HepG2 (cell line): Measurements from ENCODE around the gene RNH1. TPM values are rescaled to one million over a fixed set of nuclear protein-coding genes. Genes with fewer than 3 reads are reported as not detected.

ENCODE experiments used
- ATAC-seq: fragments of 200-7000 bp; cut with Tn5 transposase; 3 replicates; pipeline ENCODE4 v1.9.1; 2020; ENCODE audit warnings: mild to moderate bottlenecking, moderate library complexity
- BruUV-seq: library from RNA; stranded (reverse); fragments of 400-500 nt; replicated peaks from 2 replicates; lab custom pipeline; 2021; lab: Mats Ljungman, UMichigan
- CTCF ChIA-PET: fragments of 300-600 bp; formaldehyde crosslinking; extraction: SDS; loops from one replicate; lab custom pipeline; 2021; ENCODE audit warnings: low total read pairs, inconsistent platforms, low intra/inter-chr PET ratio; lab: Yijun Ruan, JAX
- POLR2A ChIA-PET: fragments of 350-600 bp; sonication (Branson Sonifier 250); formaldehyde crosslinking; loops from one replicate; lab custom pipeline; 2020; ENCODE audit warnings: antibody characterized with exemption, inconsistent platforms; lab: Yijun Ruan, JAX
- DNase-seq: peaks from one replicate; pipeline ENCODE4 v3.0.0-alpha.2; 2015; ENCODE audit warnings: low spot score
- FAIRE-seq: peaks from 3 replicates; lab custom pipeline; 2011; peaks lifted over from hg19 to GRCh38; lab: Jason Lieb, UNC
- H2AFZ ChIP-seq: one replicate; pipeline ENCODE4 v1.6.1; 2011; ENCODE audit warnings: low read length, inconsistent platforms
- H3K27ac ChIP-seq: fragments of 300-600 bp; 3 replicates; pipeline ENCODE4 v1.8.0; 2011; ENCODE audit warnings: mixed run types, mild to moderate bottlenecking, mixed read lengths, low read length, inconsistent platforms; ENCODE audit not compliant: insufficient read depth; ENCODE audit errors: extremely low read length
- H3K27me3 ChIP-seq, 2 experiments: fragments of 200-600 bp in 1 of 2; 2 replicates in 1 of 2; 3 replicates in 1 of 2; pipeline versions ENCODE4 v1.6.0 to v1.8.0; 2011; ENCODE audit warnings: low read length in 2 of 2, mild to moderate bottlenecking in 2 of 2, moderate library complexity in 2 of 2, inconsistent platforms in 1 of 2; ENCODE audit not compliant: insufficient read depth in 2 of 2, control insufficient read depth in 1 of 2
- H3K36me3 ChIP-seq, 2 experiments: fragments of 200-600 bp in 1 of 2; replicated peaks in 1 of 2; 2 replicates in 1 of 2; 3 replicates in 1 of 2; pipeline versions ENCODE4 v1.5.1 to v1.8.0; 2011; ENCODE audit warnings: low read length in 2 of 2, inconsistent platforms in 1 of 2; ENCODE audit not compliant: insufficient read depth in 2 of 2, control insufficient read depth in 1 of 2
- H3K4me1 ChIP-seq: 2 replicates; pipeline ENCODE4 v1.5.1; 2012; ENCODE audit warnings: low read length, inconsistent platforms; ENCODE audit not compliant: insufficient read depth
- H3K4me2 ChIP-seq: 2 replicates; pipeline ENCODE4 v1.6.0; 2011; ENCODE audit warnings: low read depth, low read length, inconsistent platforms
- H3K4me3 ChIP-seq, 3 experiments: fragments of 200-600 bp in 1 of 3; sonication (generic), shearing (Covaris generic) in 1 of 3; replicated peaks in 1 of 3; 2 replicates each; pipeline ENCODE4 v1.5.1; 2011 to 2016; ENCODE audit warnings: low read length in 3 of 3, inconsistent platforms in 2 of 3, low read depth in 2 of 3, mild to moderate bottlenecking in 2 of 3, control low read depth in 1 of 3, mixed read lengths in 1 of 3; ENCODE audit not compliant: insufficient read depth in 1 of 3
- H3K79me2 ChIP-seq: one replicate; pipeline ENCODE4 v1.6.1; 2011; ENCODE audit warnings: low read length, inconsistent platforms; ENCODE audit not compliant: insufficient read depth
- H3K9ac ChIP-seq: 2 replicates; pipeline ENCODE4 v1.6.0; 2011; ENCODE audit warnings: mild to moderate bottlenecking, low read depth, low read length, inconsistent platforms; ENCODE audit not compliant: insufficient read depth
- H3K9me3 ChIP-seq: 2 replicates; pipeline ENCODE4 v1.5.1; 2012; ENCODE audit warnings: mild to moderate bottlenecking, low read length
- H4K20me1 ChIP-seq: 2 replicates; pipeline ENCODE4 v1.6.0; 2011; ENCODE audit warnings: inconsistent platforms, mild to moderate bottlenecking, low read length, moderate library complexity; ENCODE audit not compliant: insufficient read depth
- FOXO1 ChIP-seq: sonication (generic); formaldehyde crosslinking; IDR thresholded peaks from 2 replicates; pipeline ENCODE4 v1.4.0; 2020; ENCODE audit warnings: missing genetic modification reagents
- GABPA ChIP-seq, 2 experiments: IDR thresholded peaks; 2 replicates each; pipeline ENCODE4 v1.6.1; 2011 to 2016; ENCODE audit warnings: low read depth in 2 of 2, low read length in 1 of 2, missing biosample characterization in 1 of 2, missing genetic modification characterization in 1 of 2
- PCBP2 ChIP-seq: fragments of 200-400 bp; formaldehyde crosslinking; optimal IDR thresholded peaks from 2 replicates; pipeline ENCODE3; 2018; ENCODE audit warnings: low read length, low read depth; ENCODE audit not compliant: poor library complexity, severe bottlenecking
- RFXAP ChIP-seq: sonication (generic); formaldehyde crosslinking; IDR thresholded peaks from 2 replicates; pipeline ENCODE4 v1.4.0; 2020; ENCODE audit warnings: missing genetic modification reagents, borderline replicate concordance
- TCF12 ChIP-seq, 2 experiments: fragments of 450-650 bp in 1 of 2; sonication (generic) in 1 of 2; formaldehyde crosslinking in 1 of 2; IDR thresholded peaks; 2 replicates each; pipeline versions ENCODE4 v1.6.1 to v1.8.0; 2017 to 2022; ENCODE audit warnings: antibody characterized with exemption in 1 of 2, mild to moderate bottlenecking in 1 of 2, missing genetic modification reagents in 1 of 2, moderate library complexity in 1 of 2
- ZFX ChIP-seq: sonication (generic); formaldehyde crosslinking; IDR thresholded peaks from 2 replicates; pipeline ENCODE4 v1.4.0; 2020; ENCODE audit warnings: mild to moderate bottlenecking, low read depth, missing genetic modification reagents, moderate library complexity
- ZNF563 ChIP-seq: sonication (generic); formaldehyde crosslinking; IDR thresholded peaks from 2 replicates; pipeline ENCODE4 v1.8.0; 2022; ENCODE audit warnings: mild to moderate bottlenecking, moderate library complexity, missing genetic modification reagents
- ZNF7 ChIP-seq: IDR thresholded peaks from 2 replicates; pipeline ENCODE4 v1.6.1; 2016; ENCODE audit warnings: missing biosample characterization, missing genetic modification reagents
- WGBS: methylation state at CpG from one replicate; pipeline ENCODE4 v1.1.6; 2017; ENCODE audit warnings: low lambda C conversion rate; 5-methylcytosine and 5-hydroxymethylcytosine counted together
- in situ Hi-C: cut with HindIII; loops from 2 replicates; pipeline ENCODE4 v1.10.0; 2017; ENCODE audit warnings: low pct_unique_long_range_greater_than_20kb; ENCODE audit not compliant: extremely low pct_ligation_motif_present
- intact Hi-C: fragments of 100-400 bp; cut with micrococcal nuclease; formaldehyde crosslinking; loops from one replicate; pipeline ENCODE4 v1.10.0; 2022; ENCODE audit not compliant: unreplicated experiment
- polyA plus RNA-seq, 8 experiments: library from polyadenylated mRNA; depleted of rRNA in 3 of 8; stranded (reverse) in 7 of 8; unstranded in 1 of 8; fragments of >200 nt; fragmentation: Illumina TruSeq in 4 of 8; extraction: Trizol in 4 of 8; gene quantifications; 2 replicates each; pipeline versions ENCODE4 v1.2.1 to v1.2.3, GENCODE V29; 2011 to 2016; ENCODE audit warnings: low read depth in 4 of 8, missing spikeins in 1 of 8, mixed read lengths in 1 of 8; ENCODE audit not compliant: insufficient read depth in 1 of 8
- total RNA-seq, 5 experiments: library from RNA; depleted of rRNA; stranded (reverse); fragments of >200 nt; fragmentation: Illumina TruSeq; extraction: Trizol; gene quantifications; 2 replicates each; pipeline ENCODE4 v1.2.3, GENCODE V29; 2016; ENCODE audit warnings: low read depth in 1 of 5
- TF ChIP-seq, protein P1 (sequence below): fragments of 450-650 bp; IDR thresholded peaks from 2 replicates; pipeline ENCODE4 v1.6.1; 2016
- TF ChIP-seq, protein P2 (sequence below): sonication (generic); formaldehyde crosslinking; IDR thresholded peaks from 2 replicates; pipeline ENCODE4 v1.5.1; 2020; ENCODE audit warnings: mild to moderate bottlenecking, missing genetic modification reagents, moderate library complexity
- TF ChIP-seq, protein P3 (sequence below): sonication (generic); formaldehyde crosslinking; IDR thresholded peaks from 2 replicates; pipeline ENCODE4 v1.4.0; 2020; ENCODE audit warnings: missing genetic modification reagents, borderline replicate concordance

Gene RNH1
- total and polyA plus RNA-seq, 2 of the 13 experiments (the other 11 are each of a cell fraction or from before 2014, with no cell fraction given) = 36.0 to 74.1 TPM

DNA sequence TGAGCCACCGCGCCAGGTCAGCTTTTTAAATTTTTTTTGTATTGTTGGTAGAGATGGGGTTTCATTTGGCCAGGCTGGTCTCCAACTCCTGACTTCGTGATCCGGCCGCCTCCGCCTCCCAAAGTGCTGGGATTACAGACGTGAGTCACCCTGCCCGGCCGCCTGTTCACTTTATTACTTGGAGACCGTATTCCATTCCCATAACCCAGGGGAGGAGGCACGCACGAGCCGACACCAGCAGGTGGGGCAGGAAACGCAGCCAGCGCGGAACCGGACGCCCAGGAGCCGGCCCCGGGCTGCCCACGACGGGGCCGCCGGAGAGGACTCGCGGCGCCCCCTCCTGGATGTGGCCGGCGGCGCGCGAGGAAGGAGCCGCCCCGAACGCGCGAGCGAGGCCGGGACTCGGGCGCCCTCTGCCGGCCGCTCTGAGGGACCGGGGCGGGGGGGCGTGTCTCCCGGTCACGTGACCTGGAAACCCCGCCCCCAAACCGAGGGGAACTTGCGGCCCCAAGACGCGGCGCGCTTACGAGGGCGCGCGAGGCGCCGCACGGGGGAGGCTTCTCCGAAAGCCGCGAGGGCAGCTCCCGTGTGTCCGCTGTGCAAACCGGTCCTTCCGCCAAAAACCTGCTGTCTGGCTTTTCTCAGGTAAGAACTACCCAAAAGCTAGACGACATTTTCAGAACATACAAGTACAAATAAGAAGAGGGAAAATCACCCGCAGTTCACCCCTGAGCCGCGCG is 11.6 kb upstream of the RNH1 start:
- peak overlapping the region; percentile 62 for H3K4me2 ChIP-seq
- H3K9ac ChIP-seq = peak overlapping the region; percentile 49
- no peak for FAIRE-seq
- no peaks in the 10 kb centered on the region; a peak in 1 of 5 replicates for H3K36me3 ChIP-seq
- in situ Hi-C loops = no loop called here
- H3K4me3 ChIP-seq = peak overlapping the region in 2 of 3 experiments; percentile 22 to 41; a peak in 4 of 6 replicates
- POLR2A ChIA-PET = interaction anchor here (0.9 to 1.9 kb wide), 8 partner anchors 10 to 301 kb away, joined by 3 to 7 read pairs (median 4); partner anchors contain the start of genes EPS8L2 and RNH1
- 47% methylated on average over 30 of the region's 74 CpGs for WGBS
- ATAC-seq = peak; percentile 96
- BruUV-seq = no TSS peak
- CTCF ChIA-PET = interaction anchor here (1.5 to 2.0 kb wide), 4 partner anchors 12 to 78 kb away, joined by 5 to 20 read pairs (median 9); partner anchors contain the start of genes PTDSS2 and RNH1
- intact Hi-C loops = no loop called here
- H3K9me3 ChIP-seq = no peaks in the 10 kb centered on the region
- DNase-seq = peak; percentile 90
- no peaks in the 10 kb centered on the region for H3K27me3 ChIP-seq
- H2AFZ ChIP-seq = no peak overlapping the region
- H4K20me1 ChIP-seq = no peaks in the 10 kb centered on the region
- peaks cover 37% of the 10 kb centered on the region for H3K4me1 ChIP-seq
- peak overlapping the region; percentile 72 for H3K27ac ChIP-seq
- H3K79me2 ChIP-seq = no peaks in the 10 kb centered on the region
- TF ChIP-seq ZNF7 (CRISPR knock-in tag) (no peak), PCBP2 (no peak), ZFX (CRISPR knock-in tag) (peak; percentile 50; the same call in 1 of the 2 replicates), FOXO1 (CRISPR knock-in tag) (0 out of 2 replicates have a peak, but pooled peaks have one; percentile 9), GABPA (IDR thresholded peaks at IDR 0.05; ENCODE audit: low read depth, low read length) (no peak; the same call in 1 of the 2 replicates), GABPA (CRISPR knock-in tag; IDR thresholded peaks at IDR 0.05; ENCODE audit: low read depth) (peak; percentile 44; the same call in 1 of the 2 replicates), TCF12 (IDR thresholded peaks at IDR 0.05) (no peak), TCF12 (CRISPR knock-in tag; IDR thresholded peaks at IDR 0.05) (peak; percentile 73; the same call in 1 of the 2 replicates), ZNF563 (CRISPR knock-in tag) (peak; percentile 78; the same call in 1 of the 2 replicates), RFXAP (CRISPR knock-in tag) (no peak; the same call in 1 of the 2 replicates)
- TF ChIP-seq, protein P1, sequence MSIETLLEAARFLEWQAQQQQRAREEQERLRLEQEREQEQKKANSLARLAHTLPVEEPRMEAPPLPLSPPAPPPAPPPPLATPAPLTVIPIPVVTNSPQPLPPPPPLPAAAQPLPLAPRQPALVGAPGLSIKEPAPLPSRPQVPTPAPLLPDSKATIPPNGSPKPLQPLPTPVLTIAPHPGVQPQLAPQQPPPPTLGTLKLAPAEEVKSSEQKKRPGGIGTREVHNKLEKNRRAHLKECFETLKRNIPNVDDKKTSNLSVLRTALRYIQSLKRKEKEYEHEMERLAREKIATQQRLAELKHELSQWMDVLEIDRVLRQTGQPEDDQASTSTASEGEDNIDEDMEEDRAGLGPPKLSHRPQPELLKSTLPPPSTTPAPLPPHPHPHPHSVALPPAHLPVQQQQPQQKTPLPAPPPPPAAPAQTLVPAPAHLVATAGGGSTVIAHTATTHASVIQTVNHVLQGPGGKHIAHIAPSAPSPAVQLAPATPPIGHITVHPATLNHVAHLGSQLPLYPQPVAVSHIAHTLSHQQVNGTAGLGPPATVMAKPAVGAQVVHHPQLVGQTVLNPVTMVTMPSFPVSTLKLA = no peak; the same call in 1 of the 2 replicates
- TF ChIP-seq, protein P2, sequence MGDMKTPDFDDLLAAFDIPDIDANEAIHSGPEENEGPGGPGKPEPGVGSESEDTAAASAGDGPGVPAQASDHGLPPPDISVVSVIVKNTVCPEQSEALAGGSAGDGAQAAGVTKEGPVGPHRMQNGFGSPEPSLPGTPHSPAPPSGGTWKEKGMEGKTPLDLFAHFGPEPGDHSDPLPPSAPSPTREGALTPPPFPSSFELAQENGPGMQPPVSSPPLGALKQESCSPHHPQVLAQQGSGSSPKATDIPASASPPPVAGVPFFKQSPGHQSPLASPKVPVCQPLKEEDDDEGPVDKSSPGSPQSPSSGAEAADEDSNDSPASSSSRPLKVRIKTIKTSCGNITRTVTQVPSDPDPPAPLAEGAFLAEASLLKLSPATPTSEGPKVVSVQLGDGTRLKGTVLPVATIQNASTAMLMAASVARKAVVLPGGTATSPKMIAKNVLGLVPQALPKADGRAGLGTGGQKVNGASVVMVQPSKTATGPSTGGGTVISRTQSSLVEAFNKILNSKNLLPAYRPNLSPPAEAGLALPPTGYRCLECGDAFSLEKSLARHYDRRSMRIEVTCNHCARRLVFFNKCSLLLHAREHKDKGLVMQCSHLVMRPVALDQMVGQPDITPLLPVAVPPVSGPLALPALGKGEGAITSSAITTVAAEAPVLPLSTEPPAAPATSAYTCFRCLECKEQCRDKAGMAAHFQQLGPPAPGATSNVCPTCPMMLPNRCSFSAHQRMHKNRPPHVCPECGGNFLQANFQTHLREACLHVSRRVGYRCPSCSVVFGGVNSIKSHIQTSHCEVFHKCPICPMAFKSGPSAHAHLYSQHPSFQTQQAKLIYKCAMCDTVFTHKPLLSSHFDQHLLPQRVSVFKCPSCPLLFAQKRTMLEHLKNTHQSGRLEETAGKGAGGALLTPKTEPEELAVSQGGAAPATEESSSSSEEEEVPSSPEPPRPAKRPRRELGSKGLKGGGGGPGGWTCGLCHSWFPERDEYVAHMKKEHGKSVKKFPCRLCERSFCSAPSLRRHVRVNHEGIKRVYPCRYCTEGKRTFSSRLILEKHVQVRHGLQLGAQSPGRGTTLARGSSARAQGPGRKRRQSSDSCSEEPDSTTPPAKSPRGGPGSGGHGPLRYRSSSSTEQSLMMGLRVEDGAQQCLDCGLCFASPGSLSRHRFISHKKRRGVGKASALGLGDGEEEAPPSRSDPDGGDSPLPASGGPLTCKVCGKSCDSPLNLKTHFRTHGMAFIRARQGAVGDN (CRISPR knock-in tag) = peak; percentile 90
- TF ChIP-seq, protein P3, sequence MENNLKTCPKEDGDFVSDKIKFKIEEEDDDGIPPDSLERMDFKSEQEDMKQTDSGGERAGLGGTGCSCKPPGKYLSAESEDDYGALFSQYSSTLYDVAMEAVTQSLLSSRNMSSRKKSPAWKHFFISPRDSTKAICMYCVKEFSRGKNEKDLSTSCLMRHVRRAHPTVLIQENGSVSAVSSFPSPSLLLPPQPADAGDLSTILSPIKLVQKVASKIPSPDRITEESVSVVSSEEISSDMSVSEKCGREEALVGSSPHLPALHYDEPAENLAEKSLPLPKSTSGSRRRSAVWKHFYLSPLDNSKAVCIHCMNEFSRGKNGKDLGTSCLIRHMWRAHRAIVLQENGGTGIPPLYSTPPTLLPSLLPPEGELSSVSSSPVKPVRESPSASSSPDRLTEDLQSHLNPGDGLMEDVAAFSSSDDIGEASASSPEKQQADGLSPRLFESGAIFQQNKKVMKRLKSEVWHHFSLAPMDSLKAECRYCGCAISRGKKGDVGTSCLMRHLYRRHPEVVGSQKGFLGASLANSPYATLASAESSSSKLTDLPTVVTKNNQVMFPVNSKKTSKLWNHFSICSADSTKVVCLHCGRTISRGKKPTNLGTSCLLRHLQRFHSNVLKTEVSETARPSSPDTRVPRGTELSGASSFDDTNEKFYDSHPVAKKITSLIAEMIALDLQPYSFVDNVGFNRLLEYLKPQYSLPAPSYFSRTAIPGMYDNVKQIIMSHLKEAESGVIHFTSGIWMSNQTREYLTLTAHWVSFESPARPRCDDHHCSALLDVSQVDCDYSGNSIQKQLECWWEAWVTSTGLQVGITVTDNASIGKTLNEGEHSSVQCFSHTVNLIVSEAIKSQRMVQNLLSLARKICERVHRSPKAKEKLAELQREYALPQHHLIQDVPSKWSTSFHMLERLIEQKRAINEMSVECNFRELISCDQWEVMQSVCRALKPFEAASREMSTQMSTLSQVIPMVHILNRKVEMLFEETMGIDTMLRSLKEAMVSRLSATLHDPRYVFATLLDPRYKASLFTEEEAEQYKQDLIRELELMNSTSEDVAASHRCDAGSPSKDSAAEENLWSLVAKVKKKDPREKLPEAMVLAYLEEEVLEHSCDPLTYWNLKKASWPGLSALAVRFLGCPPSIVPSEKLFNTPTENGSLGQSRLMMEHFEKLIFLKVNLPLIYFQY (CRISPR knock-in tag) = peak; percentile 93; the same call in 1 of the 2 replicates
